Measurements from ENCODE around the gene ERCC3.
"Not testable (repeated sequence)": the region's sequence is repeated elsewhere in the genome, so short reads cannot be mapped to it uniquely, and the experiment has no call there.

Gene ERCC3

DNA sequence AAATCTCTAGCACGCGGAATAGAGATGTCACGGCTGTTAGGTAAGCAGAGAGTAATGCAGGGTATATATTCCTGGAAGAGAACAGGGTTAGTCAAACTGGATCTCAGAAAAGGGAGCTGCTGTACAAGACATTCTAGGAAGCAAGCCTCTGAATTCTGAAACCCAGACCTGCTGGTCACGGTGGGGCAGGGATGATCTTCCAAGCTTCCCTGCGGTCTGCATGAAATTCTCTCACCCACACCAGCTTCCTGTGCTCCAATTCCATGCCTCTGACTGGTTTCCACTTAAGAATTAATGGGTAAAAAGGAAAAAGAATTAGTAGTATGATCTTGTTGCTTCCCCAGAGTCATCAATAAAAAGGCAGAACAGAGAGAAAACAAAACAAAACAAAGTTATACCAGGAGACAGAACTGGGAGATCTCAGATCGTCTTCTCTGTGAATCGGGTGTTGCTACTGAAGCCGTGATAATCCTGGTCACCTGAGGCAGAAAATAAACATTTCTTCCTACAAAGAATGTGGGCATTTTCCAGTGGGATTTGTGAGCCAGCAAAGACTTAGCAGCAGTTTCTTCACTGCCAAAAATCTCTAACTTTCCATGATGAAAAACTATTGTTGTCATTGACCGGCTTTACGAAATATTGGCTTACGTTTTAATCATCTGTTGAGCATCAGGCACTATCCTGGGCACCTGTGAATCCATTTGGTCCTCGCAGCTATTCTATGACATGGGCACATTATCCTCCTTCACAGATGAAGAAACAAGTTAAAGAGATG, 68.6 kb downstream of the ERCC3 start:
- DNase-seq (ENCODE audit: low spot score) = no peak
- in situ Hi-C loops (cut with MboI; ENCODE audit: low sequenced_read_pairs, unreplicated experiment) = no loop called here

DNA sequence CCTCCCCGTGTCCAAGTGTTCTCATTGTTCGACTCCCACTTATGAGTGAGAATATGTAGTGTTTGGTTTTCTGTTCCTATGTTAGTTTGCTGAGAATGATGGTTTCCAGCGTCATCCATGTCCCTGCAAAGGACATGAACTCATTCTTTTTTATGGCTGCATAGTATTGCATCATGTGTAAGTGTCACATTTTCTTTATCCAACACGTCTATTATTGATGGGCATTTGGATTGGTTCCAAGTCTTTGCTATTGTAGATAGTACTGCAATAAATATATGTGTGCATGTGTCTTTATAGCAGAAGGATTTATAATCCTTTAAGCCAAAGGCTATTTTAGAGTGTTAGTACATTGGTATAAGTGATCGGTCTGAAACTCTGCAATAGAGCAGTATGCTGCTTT, 69.8 kb downstream of the ERCC3 start:
- in situ Hi-C loops (cut with MboI; ENCODE audit: low sequenced_read_pairs, unreplicated experiment); DNase-seq (ENCODE audit: low spot score): not testable (repeated sequence)

More for the DNA sequence above, 68.6 kb downstream of the ERCC3 start:
- TF ChIP-seq, protein P1, sequence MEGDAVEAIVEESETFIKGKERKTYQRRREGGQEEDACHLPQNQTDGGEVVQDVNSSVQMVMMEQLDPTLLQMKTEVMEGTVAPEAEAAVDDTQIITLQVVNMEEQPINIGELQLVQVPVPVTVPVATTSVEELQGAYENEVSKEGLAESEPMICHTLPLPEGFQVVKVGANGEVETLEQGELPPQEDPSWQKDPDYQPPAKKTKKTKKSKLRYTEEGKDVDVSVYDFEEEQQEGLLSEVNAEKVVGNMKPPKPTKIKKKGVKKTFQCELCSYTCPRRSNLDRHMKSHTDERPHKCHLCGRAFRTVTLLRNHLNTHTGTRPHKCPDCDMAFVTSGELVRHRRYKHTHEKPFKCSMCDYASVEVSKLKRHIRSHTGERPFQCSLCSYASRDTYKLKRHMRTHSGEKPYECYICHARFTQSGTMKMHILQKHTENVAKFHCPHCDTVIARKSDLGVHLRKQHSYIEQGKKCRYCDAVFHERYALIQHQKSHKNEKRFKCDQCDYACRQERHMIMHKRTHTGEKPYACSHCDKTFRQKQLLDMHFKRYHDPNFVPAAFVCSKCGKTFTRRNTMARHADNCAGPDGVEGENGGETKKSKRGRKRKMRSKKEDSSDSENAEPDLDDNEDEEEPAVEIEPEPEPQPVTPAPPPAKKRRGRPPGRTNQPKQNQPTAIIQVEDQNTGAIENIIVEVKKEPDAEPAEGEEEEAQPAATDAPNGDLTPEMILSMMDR (IDR thresholded peaks at IDR 0.05; ENCODE audit: borderline replicate concordance, control extremely low read depth, extremely low read depth, insufficient read depth, missing control alignments) = no peak

DNA sequence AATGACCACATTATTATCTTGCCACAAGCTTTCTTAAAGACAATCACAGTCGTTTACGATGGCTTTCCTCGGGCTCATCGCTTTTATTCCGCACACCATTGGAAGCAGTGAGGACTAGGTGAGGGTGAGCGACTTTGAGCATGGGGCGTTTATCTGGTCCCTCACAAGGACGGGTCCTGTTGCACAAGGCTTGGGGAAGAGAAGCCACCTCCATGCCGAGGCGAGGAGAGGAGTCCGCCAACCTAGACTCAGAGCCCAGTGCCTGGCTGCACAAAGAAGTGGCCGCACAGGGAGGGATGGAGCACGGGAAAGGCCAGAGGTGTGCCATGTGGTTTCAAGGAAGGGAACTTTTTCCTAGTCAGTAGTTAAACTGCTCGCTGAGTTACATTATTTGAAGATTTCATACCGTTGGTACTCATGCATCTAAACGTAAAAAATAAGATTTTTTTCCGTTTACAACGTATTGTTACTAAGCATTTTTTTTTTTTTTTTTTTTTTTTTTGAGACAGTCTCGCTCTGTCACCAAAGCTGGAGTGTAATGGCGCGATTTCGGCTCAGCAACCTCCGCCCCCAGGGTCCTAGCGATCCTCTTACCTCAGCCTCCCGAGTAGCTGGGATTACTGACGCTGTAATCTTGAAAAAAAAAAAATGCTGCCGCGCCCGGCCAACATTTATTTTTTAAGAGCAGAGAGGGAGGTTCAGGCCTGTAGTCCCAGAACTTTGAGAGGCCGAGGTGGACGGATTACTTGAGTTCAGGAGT, 73.0 kb downstream of the ERCC3 start:
- TF ChIP-seq, protein P1 (IDR thresholded peaks at IDR 0.05; ENCODE audit: borderline replicate concordance, control extremely low read depth, extremely low read depth, insufficient read depth, missing control alignments) = no peak
- in situ Hi-C loops (cut with MboI; ENCODE audit: low sequenced_read_pairs, unreplicated experiment) = no loop called here
- no peak for DNase-seq (ENCODE audit: low spot score)

DNA sequence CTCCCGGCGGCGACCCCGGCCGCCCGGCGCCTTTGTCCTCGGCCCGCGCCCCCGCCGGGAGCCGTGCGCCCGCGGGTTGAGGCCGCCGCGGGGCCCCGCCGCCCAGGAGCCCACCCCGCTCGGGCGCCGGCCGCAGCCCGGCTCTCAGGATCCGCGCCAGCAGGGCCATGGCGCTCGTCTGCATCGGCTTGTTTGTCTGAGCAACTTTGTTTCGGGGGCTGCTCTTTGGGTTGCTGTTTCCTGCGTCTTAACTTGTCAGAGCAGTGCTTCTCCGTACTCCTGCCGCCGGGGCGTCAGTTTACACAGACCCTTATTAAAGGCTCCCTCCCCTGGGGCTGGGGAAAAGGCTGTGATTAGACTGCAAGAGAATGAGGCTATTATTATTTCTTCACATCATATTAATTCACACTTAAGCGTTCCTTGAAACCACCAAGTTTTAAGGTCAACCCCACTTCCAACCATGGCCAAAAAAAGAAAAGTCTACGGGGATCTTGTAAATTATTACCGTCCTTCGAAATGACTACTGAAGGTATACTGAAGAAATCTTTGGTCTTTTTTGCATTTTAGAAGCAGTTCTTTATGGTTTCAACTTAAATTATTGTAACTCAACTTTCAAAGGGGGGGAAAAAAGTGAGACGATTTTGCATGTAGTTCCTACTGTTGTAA, 73.7 kb downstream of the ERCC3 start, which contains the start of gene CYP27C1:
Gene CYP27C1, minus strand, starts transcription at position 198 of the 666 bp plus-strand sequence. Its CDS starts 29 bp downstream, at position 169.
- peak; percentile 41 for DNase-seq (ENCODE audit: low spot score)
- in situ Hi-C loops (cut with MboI; ENCODE audit: low sequenced_read_pairs, unreplicated experiment) = no loop called here
- TF ChIP-seq, protein P1 (IDR thresholded peaks at IDR 0.05; ENCODE audit: borderline replicate concordance, control extremely low read depth, extremely low read depth, insufficient read depth, missing control alignments) = no peak

DNA sequence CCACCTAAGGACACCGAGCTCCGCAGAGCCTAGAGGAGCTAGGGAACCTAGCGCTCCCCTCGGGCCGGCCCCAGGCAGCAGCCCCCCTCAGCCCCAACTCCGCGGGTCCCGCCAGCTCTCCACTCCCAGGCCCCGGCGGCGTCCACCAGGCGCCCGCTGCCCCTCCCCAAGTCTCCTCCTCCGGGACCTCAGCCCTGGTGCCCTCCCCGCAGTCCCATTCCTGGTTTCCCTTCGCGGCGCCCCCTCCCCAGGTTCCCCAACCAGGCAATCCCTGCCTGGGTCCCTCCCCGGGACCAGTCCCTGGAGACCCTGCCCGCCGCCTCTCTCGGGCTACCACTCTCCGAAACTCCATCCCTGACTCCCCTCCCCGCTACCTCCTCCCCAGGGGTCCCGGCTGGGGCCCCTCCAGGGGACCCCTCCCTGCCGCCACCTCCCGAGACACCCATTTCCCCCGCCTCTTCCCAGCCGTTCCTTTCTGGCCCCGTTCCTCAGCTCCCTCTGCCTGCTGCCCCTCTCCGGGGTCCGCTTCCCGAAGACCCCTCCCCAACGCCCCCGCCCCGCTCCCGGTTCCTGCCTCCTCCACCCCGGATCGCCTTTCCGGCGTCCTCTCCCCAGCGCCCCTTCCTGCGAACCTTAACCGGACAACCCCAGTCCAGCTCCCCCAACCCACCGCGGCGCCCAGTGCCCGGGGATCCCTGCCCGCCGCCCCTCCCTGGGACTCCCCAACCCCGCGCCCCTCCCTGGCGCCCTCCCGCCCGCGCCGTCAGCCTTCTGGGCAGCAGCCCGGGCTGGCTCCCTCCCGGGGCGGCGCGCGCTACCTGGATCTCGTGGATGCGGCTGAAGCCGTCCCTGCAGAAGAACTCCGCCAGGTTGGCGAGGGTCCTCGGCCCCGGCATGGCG, 74.5 kb downstream of the ERCC3 start:
- in situ Hi-C loops (cut with MboI; ENCODE audit: low sequenced_read_pairs, unreplicated experiment) = no loop called here
- no peak for DNase-seq (ENCODE audit: low spot score)
- TF ChIP-seq, protein P1 (IDR thresholded peaks at IDR 0.05; ENCODE audit: borderline replicate concordance, control extremely low read depth, extremely low read depth, insufficient read depth, missing control alignments) = no peak

DNA sequence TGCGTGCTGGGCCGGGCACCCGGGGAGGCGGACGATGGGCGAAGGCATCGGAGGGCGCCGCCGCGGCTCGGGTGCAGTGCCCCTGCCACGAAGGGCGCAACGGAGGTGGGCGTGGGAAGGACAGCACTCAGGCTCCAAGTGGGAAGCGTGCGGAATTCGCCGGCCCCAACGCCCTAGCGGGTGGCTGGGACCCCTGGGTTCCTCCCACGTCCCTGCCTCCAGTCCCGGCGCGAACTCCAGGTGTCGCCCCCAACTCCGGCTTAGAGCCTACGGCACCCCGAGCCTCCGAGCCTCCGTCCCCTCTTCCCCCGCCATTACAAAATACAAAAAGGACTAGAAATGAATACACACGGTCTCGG, 75.2 kb downstream of the ERCC3 start:
- no peak for DNase-seq (ENCODE audit: low spot score)
- in situ Hi-C loops (cut with MboI; ENCODE audit: low sequenced_read_pairs, unreplicated experiment) = no loop called here
- TF ChIP-seq, protein P1 (IDR thresholded peaks at IDR 0.05; ENCODE audit: borderline replicate concordance, control extremely low read depth, extremely low read depth, insufficient read depth, missing control alignments) = no peak

Data from GM13976 (cell line).